Measurements from ENCODE around the gene MYG1.

GRCh38 chr12:53343969-53344368 lies 44.5 kb downstream of the MYG1 start:
- no peak for TF ChIP-seq CTCF (conservative IDR thresholded peaks at IDR 0.05; ENCODE audit: low read depth, low read length)
- no peak for TF ChIP-seq EZH2 (IDR thresholded peaks at IDR 0.05; ENCODE audit: borderline replicate concordance, low read depth, low read length, poor library complexity, severe bottlenecking)
